SH-SY5Y (cell line): ENCODE measurements around the gene TTC28.

Experiments
- GATA2 ChIP-seq: IDR thresholded peaks from 2 replicates; pipeline ENCODE4 v1.6.1; 2011; ENCODE audit warnings: mild to moderate bottlenecking, low read depth, low read length
- GATA3 ChIP-seq: IDR thresholded peaks from 2 replicates; pipeline ENCODE4 v1.6.1; 2011; ENCODE audit warnings: low read depth, mild to moderate bottlenecking, low read length, moderate library complexity

DNA sequence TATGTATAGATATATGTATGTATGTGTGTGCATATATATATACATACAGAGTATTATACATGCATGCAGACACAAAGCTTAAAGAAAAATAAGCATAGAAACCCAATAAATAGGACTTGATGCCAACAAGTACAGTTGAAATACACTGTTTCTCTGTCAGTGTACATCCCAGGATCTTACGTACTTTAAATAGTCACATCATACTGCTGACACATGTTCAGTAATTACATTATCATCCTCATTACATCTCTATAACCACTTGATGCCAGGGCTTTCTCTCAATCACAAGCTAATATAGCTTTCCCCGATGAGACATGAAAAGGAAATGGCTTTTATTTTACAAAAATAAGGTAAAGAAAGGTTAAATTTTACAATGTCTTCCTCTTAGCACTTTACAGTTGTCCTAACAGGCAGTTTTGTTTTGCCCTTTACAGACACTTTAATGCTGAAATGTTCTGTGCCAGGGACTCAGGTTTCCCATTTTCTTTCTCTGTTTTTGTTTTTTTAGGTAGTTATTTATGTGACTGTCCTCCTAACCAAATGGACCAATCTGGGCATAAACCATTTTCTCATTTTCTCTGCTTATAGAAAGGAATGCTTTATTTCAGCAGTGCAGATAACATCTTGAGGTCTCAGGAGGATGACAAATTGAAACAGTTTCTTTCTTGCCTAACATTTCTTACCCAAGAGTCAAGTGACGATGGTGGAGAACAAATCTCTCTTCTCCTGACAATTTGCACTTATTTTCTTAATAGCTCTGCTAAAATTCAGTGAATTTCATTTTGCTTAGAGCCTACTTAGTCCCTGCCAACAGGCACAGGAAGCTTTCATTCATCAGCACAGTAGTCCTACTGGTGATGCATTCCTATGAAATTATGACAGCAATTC, 350.2 kb downstream of the TTC28 start:
- TF ChIP-seq GATA3 (peak; percentile 55; the same call in 1 of the 2 replicates), GATA2 (peak; percentile 58; the same call in 1 of the 2 replicates)
